Duodenal mucosa (tissue), 2 donors: ENCODE measurements around the gene STX16.

ENCODE experiments used
- H3K27ac ChIP-seq: one replicate; pipeline ENCODE4 v1.7.0; 2013; ENCODE audit warnings: low read depth, low read length
- H3K27me3 ChIP-seq, 2 donors: one replicate each; pipeline ENCODE4 v1.7.0; 2013; ENCODE audit warnings: low read length in 2 of 2, control low read depth in 1 of 2; ENCODE audit not compliant: insufficient read depth in 2 of 2, control insufficient read depth in 1 of 2
- H3K36me3 ChIP-seq, 2 donors: one replicate each; pipeline ENCODE4 v1.7.0; 2013; ENCODE audit warnings: low read length in 2 of 2, control low read depth in 1 of 2; ENCODE audit not compliant: insufficient read depth in 2 of 2, control insufficient read depth in 1 of 2
- H3K4me1 ChIP-seq, 2 donors: one replicate each; pipeline ENCODE4 v1.7.0; 2013; ENCODE audit warnings: low read length in 2 of 2, control low read depth in 1 of 2; ENCODE audit not compliant: insufficient read depth in 2 of 2, control insufficient read depth in 1 of 2
- H3K4me3 ChIP-seq, 2 donors: one replicate each; pipeline ENCODE4 v1.7.0; 2013; ENCODE audit warnings: low read length in 2 of 2, low read depth in 1 of 2
- H3K9ac ChIP-seq, 2 donors: one replicate each; pipeline ENCODE4 v1.7.0; 2013; ENCODE audit warnings: low read length in 2 of 2, low read depth in 1 of 2
- H3K9me3 ChIP-seq, 2 donors: one replicate each; pipeline ENCODE4 v1.7.0; 2013; ENCODE audit warnings: low read length in 2 of 2, control low read depth in 1 of 2; ENCODE audit not compliant: control insufficient read depth in 1 of 2

The STX16 gene

DNA sequence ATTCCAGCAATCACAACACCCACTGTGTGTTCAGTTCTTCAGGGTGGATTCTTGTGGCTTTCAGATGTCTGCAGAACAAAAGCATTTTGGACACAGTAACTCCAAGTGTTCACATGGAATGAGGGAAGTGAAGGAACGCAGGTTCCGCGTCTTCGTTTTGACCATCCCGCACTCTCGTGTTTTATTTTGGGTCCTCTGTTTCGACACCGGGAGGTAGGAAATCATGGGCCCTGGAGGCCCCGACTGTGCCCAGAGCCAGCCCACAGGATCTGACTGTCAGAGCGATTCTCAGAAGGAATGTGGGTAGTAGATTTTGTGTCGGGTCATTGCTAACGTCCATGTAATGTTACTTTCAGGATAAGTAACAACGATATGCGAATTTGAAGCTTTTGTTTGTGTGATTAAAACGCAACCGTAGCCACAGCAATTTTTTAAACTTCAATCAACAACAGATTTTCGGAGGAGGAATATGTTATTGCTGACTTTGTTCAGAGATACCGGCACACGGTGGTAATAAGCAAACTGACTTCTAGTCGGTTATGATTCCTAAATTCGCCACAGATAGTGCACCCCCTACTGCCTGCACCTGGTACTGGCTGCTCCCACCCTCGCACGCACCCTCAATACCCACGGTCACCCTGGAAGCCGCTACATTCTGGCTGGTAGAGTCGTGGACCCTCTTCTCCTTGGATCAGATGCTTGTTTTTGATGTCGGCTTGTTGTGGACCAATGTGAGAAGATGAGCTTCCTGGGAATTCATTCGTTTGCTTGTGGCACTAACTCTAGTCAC is 52.0 kb downstream of the STX16 start:
- Histone ChIP-seq H3K4me1 (no peaks in the 10 kb centered on the region), H3K9me3 (no peaks in the 10 kb centered on the region), H3K9ac (no peak overlapping the region), H3K27me3 (no peaks in the 10 kb centered on the region), H3K4me3 (no peak overlapping the region), H3K27ac (no peak overlapping the region), H3K36me3 (peaks cover 28 to 44% of the 10 kb centered on the region in 2 donors)

DNA sequence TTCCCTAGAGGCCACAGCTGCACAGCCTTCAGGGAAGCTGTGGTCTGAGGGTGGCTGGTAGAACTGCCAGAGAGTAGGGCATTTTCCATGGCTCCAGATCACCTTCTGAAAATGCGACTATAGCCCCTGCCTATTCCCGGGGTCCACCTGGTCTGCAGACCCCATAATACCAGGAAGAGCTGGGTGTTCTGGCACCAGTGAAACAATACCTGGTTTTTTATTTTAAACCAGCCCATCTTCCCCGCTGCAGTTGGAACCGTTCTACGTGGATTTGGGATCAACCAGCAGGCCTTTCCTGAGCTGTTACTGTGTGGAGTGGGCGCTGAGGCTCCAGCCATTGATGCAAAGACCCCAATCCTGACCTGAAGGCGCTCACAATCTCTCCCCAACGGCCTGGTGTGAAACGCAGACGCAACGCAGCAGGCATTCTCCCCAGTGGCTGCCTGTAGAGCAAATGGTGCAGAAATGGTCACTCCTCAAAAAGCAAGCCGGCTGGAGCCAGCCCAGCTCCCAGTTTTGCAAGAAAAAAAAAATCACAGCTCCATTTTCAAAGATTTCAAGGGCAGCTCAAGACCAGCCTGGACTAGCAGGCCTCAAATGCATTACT is 52.8 kb downstream of the STX16 start:
- Histone ChIP-seq H3K4me1 (no peaks in the 10 kb centered on the region), H3K36me3 (peaks cover 28 to 42% of the 10 kb centered on the region in 2 donors)

DNA sequence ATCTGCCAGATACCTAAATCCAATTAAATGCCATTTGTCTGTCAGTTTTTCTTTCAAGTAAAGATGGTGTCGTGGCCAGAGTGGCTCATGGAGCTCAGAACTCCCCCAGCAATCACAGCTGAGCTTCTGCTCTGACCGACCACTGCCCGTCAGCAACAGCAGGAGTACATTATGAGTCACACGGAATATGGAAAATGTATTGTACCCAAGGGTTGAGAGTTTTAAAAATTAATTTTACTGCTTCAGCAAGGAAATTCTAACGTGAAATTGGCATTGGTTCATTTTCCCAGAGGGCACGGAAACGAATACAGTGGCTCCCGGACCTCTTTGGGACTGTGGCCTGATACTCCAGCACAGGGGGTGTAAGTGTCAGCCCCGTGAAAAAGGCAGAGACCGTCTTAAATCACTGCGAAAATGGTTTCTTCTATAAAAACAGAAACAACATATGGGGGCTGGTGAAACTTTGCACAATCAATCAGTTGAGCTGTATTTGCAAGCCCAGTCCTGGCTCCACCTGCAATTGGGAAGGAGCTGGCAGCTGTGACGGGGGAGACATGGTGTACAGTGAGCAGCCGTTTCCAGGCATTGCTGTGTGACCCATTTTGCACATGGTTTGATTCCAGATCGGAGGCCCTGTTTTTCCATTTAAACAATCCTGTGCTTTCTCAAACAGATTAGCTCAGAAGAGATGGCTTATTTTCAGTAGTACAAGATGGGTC is 54.3 kb downstream of the STX16 start:
- no peaks in the 10 kb centered on the region for H3K27me3 ChIP-seq
- H3K4me3 ChIP-seq: no peak overlapping the region
- H3K27ac ChIP-seq: no peak overlapping the region
- peaks cover 24 to 36% of the 10 kb centered on the region in 2 donors for H3K36me3 ChIP-seq
- H3K9me3 ChIP-seq: no peaks in the 10 kb centered on the region
- no peak overlapping the region for H3K9ac ChIP-seq
- H3K4me1 ChIP-seq: no peaks in the 10 kb centered on the region

More for the DNA sequence above, 52.8 kb downstream of the STX16 start:
- no peaks in the 10 kb centered on the region for H3K27me3 ChIP-seq
- no peak overlapping the region for H3K4me3 ChIP-seq
- no peak overlapping the region for H3K27ac ChIP-seq
- H3K9ac ChIP-seq: no peak overlapping the region
- no peaks in the 10 kb centered on the region for H3K9me3 ChIP-seq

DNA sequence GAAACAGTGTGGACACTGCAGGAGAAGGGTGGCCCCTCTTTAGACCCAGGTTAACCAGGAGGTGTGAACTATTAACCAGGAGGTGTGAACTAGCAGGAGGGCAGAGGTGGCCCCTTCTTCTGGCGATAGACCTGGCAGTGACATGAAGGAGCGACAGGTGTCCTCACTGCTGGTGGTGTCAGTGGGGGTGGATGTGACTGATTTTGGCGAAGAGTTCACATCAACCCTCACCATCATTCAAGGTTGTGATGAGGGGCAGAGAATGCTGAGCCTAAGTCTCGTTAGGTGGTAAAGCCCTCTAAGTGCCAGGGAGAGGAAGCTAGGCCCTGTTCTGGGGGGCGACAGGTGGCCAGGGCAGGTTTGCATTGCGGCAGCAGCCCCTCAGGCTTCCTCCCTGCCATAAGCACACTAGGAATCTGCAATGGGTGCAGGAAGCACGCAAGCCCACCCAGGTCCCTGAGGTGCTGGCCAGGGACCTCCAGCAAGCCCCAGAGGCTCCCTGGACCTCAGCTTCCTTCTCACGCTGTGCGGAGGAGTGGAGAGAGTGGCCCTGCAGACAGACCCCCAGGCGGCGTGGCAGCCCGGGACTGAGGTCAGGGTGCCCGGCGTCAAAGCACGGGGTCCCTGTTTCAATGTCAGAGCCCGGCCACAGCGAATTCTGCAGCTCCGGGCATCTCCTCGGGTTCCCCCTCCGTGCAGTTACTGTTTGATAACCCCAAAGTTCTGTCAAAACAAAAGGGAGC is 55.2 kb downstream of the STX16 start:
- no peaks in the 10 kb centered on the region for H3K4me1 ChIP-seq
- no peak overlapping the region for H3K4me3 ChIP-seq
- no peaks in the 10 kb centered on the region for H3K9me3 ChIP-seq
- no peak overlapping the region for H3K9ac ChIP-seq
- peaks cover 24 to 36% of the 10 kb centered on the region in 2 donors for H3K36me3 ChIP-seq
- no peak overlapping the region for H3K27ac ChIP-seq
- H3K27me3 ChIP-seq: no peaks in the 10 kb centered on the region

DNA sequence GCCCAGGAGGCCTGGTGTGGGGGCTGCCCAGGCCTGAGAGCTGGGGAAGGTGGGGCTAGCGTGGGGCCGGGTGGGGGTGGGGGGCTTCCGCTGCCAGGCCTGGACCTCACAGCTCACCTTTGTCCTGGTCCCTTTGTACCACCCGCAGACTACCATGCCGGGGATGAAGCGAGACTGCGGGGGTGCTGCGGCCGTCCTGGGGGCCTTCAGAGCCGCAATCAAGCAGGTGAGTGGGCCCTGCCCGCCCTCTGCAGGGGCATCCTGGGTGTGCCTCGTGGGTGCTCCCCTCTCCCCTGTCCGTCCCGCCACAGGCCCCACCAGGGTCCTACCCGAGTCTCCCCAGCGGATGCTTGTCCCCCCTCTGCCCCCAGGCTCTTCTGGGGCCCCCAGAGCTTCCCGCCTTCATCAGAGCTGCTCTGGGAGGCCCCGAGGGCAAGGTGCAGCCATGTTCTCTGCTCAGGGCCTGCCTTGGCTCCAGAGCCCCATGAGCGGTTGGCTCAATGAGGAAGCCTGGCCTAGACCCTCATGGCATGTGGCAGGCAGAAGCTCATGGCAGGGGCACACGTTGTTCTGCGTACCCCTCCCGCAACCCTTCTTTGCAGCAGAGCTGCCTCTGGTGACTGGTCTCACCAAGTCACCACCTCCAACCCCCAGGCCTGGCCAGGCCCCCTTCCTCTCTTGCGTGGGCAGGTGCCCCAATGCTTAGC is 56.0 kb downstream of the STX16 start:
- Histone ChIP-seq H3K9ac (no peak overlapping the region), H3K27me3 (no peaks in the 10 kb centered on the region), H3K4me3 (no peak overlapping the region), H3K9me3 (no peaks in the 10 kb centered on the region), H3K4me1 (no peaks in the 10 kb centered on the region), H3K36me3 (peaks cover 24 to 28% of the 10 kb centered on the region in 2 donors), H3K27ac (no peak overlapping the region)

DNA sequence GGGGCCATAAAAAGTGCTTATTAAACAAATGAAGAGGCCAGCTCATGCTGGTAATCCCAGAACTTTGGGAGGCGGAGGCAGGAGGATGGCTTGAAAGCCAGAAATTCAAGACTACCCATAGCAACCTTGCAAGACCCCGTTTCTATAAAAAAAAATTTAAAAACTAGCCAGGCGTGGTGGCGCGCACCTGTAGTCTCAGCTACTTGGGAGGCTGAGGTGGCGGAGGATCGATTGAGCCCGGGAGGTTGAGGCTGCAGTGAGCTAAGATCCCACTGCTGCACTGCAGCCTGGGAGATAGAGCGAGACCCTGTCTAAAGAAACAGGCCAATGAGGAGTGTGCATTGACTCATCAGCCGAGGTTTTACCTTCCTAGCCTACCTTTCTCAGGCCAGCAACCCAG is 56.7 kb downstream of the STX16 start:
- peaks cover 19 to 24% of the 10 kb centered on the region in 2 donors for H3K36me3 ChIP-seq
- H3K27ac ChIP-seq: no peak overlapping the region
- no peaks in the 10 kb centered on the region for H3K27me3 ChIP-seq
- no peaks in the 10 kb centered on the region for H3K4me1 ChIP-seq
- H3K9ac ChIP-seq: no peak overlapping the region
- H3K9me3 ChIP-seq: no peaks in the 10 kb centered on the region
- H3K4me3 ChIP-seq: no peak overlapping the region

DNA sequence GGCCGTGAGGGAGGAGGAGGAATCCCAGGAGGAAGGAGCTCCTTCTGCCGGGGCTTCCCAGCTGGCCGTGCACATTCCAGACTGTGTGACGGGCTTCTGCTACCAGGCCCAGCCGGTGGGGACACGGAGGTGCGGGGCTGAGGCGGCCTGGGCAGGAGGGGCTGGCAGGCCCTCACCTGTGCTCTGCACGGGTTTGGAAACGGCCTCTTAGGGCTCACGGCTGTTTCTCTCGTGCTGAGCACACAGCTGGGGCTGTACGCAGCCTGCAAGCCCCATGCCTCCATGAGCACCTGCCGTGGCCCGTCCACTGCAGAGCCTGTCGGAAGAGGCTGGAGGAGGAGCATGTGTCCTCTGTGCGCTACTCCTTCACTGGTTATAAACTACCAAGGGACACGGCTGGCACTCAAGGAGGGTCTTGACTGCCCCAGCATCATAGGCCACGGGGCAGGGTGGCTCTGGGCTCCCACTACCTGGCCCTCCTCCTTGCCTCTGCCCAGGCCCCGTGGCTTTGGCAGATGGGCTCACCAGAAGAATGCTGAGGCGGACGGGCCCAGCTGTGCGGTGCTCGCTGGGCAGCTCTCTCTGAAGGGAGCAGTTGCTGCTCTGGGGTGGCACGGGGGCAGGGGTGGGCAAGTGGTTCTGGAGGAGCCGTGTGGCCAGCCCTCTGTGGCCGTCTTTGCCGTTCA is 57.3 kb downstream of the STX16 start:
- no peak overlapping the region for H3K4me3 ChIP-seq

DNA sequence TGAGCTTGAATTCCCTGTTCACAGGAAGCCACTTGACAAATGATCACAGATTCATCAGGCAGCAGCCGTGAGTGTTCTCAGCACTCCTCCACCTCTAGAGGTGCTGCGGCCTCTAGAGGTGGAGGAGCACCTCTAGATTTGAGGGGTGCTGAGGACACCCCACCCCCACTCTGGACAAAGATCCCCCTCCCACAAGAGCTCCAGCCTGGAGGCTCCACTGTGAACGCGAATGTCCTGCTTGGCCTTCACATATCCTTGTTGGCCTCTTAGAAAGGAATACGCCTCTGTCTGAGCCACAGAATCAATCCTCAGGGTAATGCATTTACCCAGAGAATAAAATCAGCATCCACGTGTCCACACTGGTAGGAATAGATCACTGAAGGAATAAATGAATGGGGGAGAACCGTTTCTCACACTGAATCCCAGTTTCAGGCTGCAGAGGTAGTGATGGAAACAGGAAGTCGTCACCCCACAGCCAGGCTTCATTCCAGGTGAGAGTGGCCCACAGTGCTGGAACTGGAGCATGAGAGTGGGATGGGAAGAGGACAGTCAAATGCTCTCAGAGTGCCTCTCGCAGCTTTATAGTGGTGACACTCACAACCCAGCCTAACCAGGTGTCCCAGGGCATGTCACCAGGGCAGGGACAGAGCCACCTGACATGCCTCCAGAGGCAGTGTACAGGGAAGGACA is 58.1 kb downstream of the STX16 start:
- Histone ChIP-seq H3K9ac (no peak overlapping the region), H3K9me3 (no peaks in the 10 kb centered on the region), H3K27me3 (no peaks in the 10 kb centered on the region), H3K4me3 (no peak overlapping the region), H3K36me3 (peaks cover 9 to 10% of the 10 kb centered on the region in 2 donors), H3K4me1 (no peaks in the 10 kb centered on the region), H3K27ac (no peak overlapping the region)

More for the DNA sequence above, 57.3 kb downstream of the STX16 start:
- Histone ChIP-seq H3K9ac (no peak overlapping the region), H3K27ac (no peak overlapping the region), H3K4me1 (no peaks in the 10 kb centered on the region), H3K36me3 (peaks cover 14 to 18% of the 10 kb centered on the region in 2 donors), H3K27me3 (no peaks in the 10 kb centered on the region), H3K9me3 (no peaks in the 10 kb centered on the region)

DNA sequence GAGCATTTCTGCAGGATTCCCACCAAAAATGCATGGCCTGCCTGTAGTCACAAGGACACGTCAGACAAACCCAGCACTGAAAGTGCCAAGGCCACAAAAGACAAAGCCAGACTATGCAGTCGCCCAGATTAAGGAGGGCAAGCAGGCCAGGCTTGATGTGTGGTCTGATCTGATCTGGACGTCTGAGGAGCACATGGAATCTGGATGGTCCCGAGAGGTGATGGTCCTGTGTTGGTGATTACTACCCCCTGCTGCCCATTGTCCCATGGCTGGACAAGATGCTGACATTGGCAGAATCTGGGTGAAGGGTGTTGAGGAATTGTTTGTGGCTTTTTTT is 58.6 kb downstream of the STX16 start:
- no peak overlapping the region for H3K9ac ChIP-seq
- H3K36me3 ChIP-seq: peaks cover 9% of the 10 kb centered on the region in 2 donors
- H3K27ac ChIP-seq: no peak overlapping the region
- no peak overlapping the region for H3K4me3 ChIP-seq
- H3K27me3 ChIP-seq: no peaks in the 10 kb centered on the region
- H3K4me1 ChIP-seq: no peaks in the 10 kb centered on the region
- H3K9me3 ChIP-seq: no peaks in the 10 kb centered on the region
